ENCODE measurements around the gene NPIPB6. TPM values are rescaled to one million over a fixed set of nuclear protein-coding genes. Genes with fewer than 3 reads are reported as not detected.

The NPIPB6 gene
- total and polyA plus RNA-seq, 11 donors: 0.10 to 1.1 (median 0.63) TPM; not detected in 4

- TF ChIP-seq, protein P1, sequence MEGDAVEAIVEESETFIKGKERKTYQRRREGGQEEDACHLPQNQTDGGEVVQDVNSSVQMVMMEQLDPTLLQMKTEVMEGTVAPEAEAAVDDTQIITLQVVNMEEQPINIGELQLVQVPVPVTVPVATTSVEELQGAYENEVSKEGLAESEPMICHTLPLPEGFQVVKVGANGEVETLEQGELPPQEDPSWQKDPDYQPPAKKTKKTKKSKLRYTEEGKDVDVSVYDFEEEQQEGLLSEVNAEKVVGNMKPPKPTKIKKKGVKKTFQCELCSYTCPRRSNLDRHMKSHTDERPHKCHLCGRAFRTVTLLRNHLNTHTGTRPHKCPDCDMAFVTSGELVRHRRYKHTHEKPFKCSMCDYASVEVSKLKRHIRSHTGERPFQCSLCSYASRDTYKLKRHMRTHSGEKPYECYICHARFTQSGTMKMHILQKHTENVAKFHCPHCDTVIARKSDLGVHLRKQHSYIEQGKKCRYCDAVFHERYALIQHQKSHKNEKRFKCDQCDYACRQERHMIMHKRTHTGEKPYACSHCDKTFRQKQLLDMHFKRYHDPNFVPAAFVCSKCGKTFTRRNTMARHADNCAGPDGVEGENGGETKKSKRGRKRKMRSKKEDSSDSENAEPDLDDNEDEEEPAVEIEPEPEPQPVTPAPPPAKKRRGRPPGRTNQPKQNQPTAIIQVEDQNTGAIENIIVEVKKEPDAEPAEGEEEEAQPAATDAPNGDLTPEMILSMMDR (IDR thresholded peaks at IDR 0.05): no peak
- no peak for TF ChIP-seq POLR2A (IDR thresholded peaks at IDR 0.05)
- Histone ChIP-seq H3K9me3 (no peaks in the 10 kb centered on the region), H3K36me3 (no peaks in the 10 kb centered on the region), H3K4me1 (peaks cover 0 to 19% (median 9%) of the 10 kb centered on the region in 12 donors), H3K27ac (no peak overlapping the region), H3K27me3 (peaks cover 0 to 14% (median 3%) of the 10 kb centered on the region in 9 donors), H3K4me3 (peak overlapping the region in 3 of 12 donors; percentile 51 to 69 (median 67))
- intact Hi-C loops (cut with DNase I): loop anchor here in 1 of 10 donors (10.0 kb wide), 1 partner anchor 201 kb away; the partner anchor contains the start of genes APOBR and CLN3
- no peak for ATAC-seq
- no peak for DNase-seq
- 32 to 64% (median 46%) methylated on average over 7 to 10 of the region's 10 CpGs for WGBS, 4 donors
Observed at GRCh38 chr16:28293601-28293960, 69.7 kb downstream of the NPIPB6 start.

GRCh38 chr16:28292731-28293600 is 70.3 kb downstream of the NPIPB6 start:
- no peak overlapping the region for H3K27ac ChIP-seq
- DNase-seq: no peak
- no peak for ATAC-seq
- TF ChIP-seq, protein P1 (IDR thresholded peaks at IDR 0.05): no peak
- no peaks in the 10 kb centered on the region for H3K9me3 ChIP-seq
- peaks cover 0 to 19% (median 9%) of the 10 kb centered on the region in 12 donors for H3K4me1 ChIP-seq
- WGBS, 4 donors: 0 to 8% (median 3%) methylated on average over 1 to 60 of the region's 60 CpGs
- intact Hi-C loops (cut with DNase I): loop anchor here in 1 of 10 donors (10.0 kb wide), 1 partner anchor 202 kb away; the partner anchor contains the start of genes APOBR and CLN3
- peaks cover 0 to 14% (median 3%) of the 10 kb centered on the region in 9 donors for H3K27me3 ChIP-seq
- H3K36me3 ChIP-seq: no peaks in the 10 kb centered on the region
- H3K4me3 ChIP-seq: peak overlapping the region; percentile 34 to 69 (median 56)

Small RNAs within 50 kb of the gene (microRNA-seq; reads per million reads assigned to microRNA genes)
- gene MIR6862-1: 0 reads per million in 4 donors

Other genes with a start within 250 kb of the NPIPB6 start
- gene XPO6, start 151.5 kb downstream of the NPIPB6 start, total RNA-seq: 10 to 100 TPM; 19.8 to 78.0 (median 33.0) TPM
- gene XPO6, start 151.5 kb downstream of the NPIPB6 start, polyA plus RNA-seq: 10 to 100 TPM; 22.2 to 36.5 TPM
- 1 to 10 TPM in 8 of 9 donors, under 1 TPM in 1; 0.94 to 6.1 (median 2.4) TPM for gene SBK1, start 71.0 kb downstream of the NPIPB6 start, total RNA-seq
- gene SBK1, start 71.0 kb downstream of the NPIPB6 start, polyA plus RNA-seq: 1 to 10 TPM in 1 of 2 donors, under 1 TPM in 1; 0.69 to 2.9 TPM
- gene EIF3CL, start 40.3 kb upstream of the NPIPB6 start, total RNA-seq: 100 to 1,000 TPM in 2 of 9 donors, 10 to 100 TPM in 4, 1 to 10 TPM in 3; 2.7 to 151 (median 43.1) TPM
- 10 to 100 TPM; 40.7 to 84.1 TPM for gene EIF3CL, start 40.3 kb upstream of the NPIPB6 start, polyA plus RNA-seq
- gene NPIPB7, start 108.8 kb upstream of the NPIPB6 start, total RNA-seq: not detected
- under 1 TPM in 1 of 2 donors, not detected in 1; 0.07 TPM for gene NPIPB7, start 108.8 kb upstream of the NPIPB6 start, polyA plus RNA-seq
- gene CLN3, start 128.6 kb upstream of the NPIPB6 start, total RNA-seq: 10 to 100 TPM in 8 of 9 donors, 1 to 10 TPM in 1; 9.6 to 23.9 (median 14.2) TPM
- 10 to 100 TPM in 1 of 2 donors, 1 to 10 TPM in 1; 8.8 to 23.4 TPM for gene CLN3, start 128.6 kb upstream of the NPIPB6 start, polyA plus RNA-seq
- gene APOBR, start 131.1 kb upstream of the NPIPB6 start, total RNA-seq: 1 to 10 TPM in 3 of 9 donors, under 1 TPM in 6; 0.15 to 4.7 (median 0.79) TPM
- 1 to 10 TPM in 1 of 2 donors, under 1 TPM in 1; 0.50 to 1.4 TPM for gene APOBR, start 131.1 kb upstream of the NPIPB6 start, polyA plus RNA-seq
- gene IL27, start 143.3 kb upstream of the NPIPB6 start, total RNA-seq: 1 to 10 TPM in 1 of 9 donors, not detected in 8; 1.4 TPM
- under 1 TPM; 0.07 to 0.34 TPM for gene IL27, start 143.3 kb upstream of the NPIPB6 start, polyA plus RNA-seq
- 10 to 100 TPM in 8 of 9 donors, 1 to 10 TPM in 1; 5.7 to 43.8 (median 26.2) TPM for gene NUPR1, start 175.5 kb upstream of the NPIPB6 start, total RNA-seq
- 100 to 1,000 TPM in 1 of 2 donors, 10 to 100 TPM in 1; 64.9 to 103 TPM for gene NUPR1, start 175.5 kb upstream of the NPIPB6 start, polyA plus RNA-seq
- 10 to 100 TPM; 11.1 to 27.9 (median 15.6) TPM for gene SGF29, start 190.4 kb upstream of the NPIPB6 start, total RNA-seq
- 10 to 100 TPM; 14.4 to 20.9 TPM for gene SGF29, start 190.4 kb upstream of the NPIPB6 start, polyA plus RNA-seq
- 1 to 10 TPM in 3 of 9 donors, under 1 TPM in 6; 0.39 to 2.4 (median 0.70) TPM for gene SULT1A2, start 233.5 kb upstream of the NPIPB6 start, total RNA-seq
- gene SULT1A2, start 233.5 kb upstream of the NPIPB6 start, polyA plus RNA-seq: under 1 TPM; 0.37 to 0.80 TPM
- gene SULT1A1, start 246.5 kb upstream of the NPIPB6 start, total RNA-seq: 10 to 100 TPM in 8 of 9 donors, 1 to 10 TPM in 1; 8.7 to 35.9 (median 20.6) TPM
- 10 to 100 TPM in 1 of 2 donors, 1 to 10 TPM in 1; 6.9 to 12.3 TPM for gene SULT1A1, start 246.5 kb upstream of the NPIPB6 start, polyA plus RNA-seq

Data from heart left ventricle (tissue), 16 donors.